ENCODE measurements around the gene PTPN1.

The PTPN1 gene

GRCh38 chr20:50540620-50541605 is 30.7 kb downstream of the PTPN1 start:
- Histone ChIP-seq H3K4me1 (ENCODE audit: insufficient read depth, low read length) (peaks cover 9% of the 10 kb centered on the region), H3K9me3 (ENCODE audit: control insufficient read depth, insufficient read depth, low read length) (no peaks in the 10 kb centered on the region), H3K9ac (ENCODE audit: low read depth, low read length) (no peak overlapping the region), H3K36me3 (ENCODE audit: insufficient read depth, low read length) (no peaks in the 10 kb centered on the region)

DNA sequence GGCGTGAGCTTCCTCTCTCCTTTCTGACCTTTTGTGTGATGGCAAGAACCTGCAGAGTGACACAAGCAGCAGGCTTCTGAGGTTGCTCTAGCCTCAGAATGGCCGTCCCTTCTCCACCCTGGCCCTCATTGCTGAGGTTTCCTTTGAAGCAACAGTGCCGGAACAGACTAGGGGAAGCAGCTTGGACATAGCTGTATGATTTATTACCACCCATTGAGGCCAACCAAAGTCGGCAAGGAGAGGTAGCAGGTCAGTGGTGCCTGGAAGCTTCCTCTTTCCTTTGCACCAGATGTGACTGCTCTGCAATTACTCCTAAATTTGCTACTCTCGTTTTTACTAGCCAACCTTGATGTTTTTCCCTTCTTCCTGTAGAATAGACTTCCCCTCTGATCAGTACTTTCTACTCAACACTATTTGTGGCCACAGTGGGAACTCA is 31.4 kb downstream of the PTPN1 start:
- Histone ChIP-seq H3K9ac (ENCODE audit: low read depth, low read length) (no peak overlapping the region), H3K4me1 (ENCODE audit: insufficient read depth, low read length) (peaks cover 9% of the 10 kb centered on the region), H3K36me3 (ENCODE audit: insufficient read depth, low read length) (no peaks in the 10 kb centered on the region), H3K9me3 (ENCODE audit: control insufficient read depth, insufficient read depth, low read length) (no peaks in the 10 kb centered on the region)

DNA sequence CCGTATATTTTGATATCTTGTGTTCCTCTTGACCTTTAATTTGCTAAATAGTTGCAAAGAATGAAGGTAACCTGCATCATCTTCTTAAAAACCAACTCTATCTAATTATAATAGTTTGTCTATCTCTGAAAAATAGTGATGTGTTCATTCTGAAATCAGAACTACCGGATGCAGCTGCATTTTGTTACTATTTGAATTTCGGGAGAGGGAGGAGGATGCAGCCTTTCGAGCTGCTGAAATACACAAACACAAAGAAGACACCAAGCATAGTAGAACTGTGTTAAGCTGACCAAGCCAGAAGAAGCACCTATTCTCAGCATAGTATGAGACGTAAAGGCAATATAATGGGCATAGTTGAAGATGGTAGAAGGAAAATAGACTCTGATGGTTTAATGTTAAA is 33.1 kb downstream of the PTPN1 start:
- Histone ChIP-seq H3K36me3 (ENCODE audit: insufficient read depth, low read length) (no peaks in the 10 kb centered on the region), H3K9me3 (ENCODE audit: control insufficient read depth, insufficient read depth, low read length) (no peaks in the 10 kb centered on the region), H3K4me1 (ENCODE audit: insufficient read depth, low read length) (peaks cover 9% of the 10 kb centered on the region), H3K9ac (ENCODE audit: low read depth, low read length) (no peak overlapping the region)

DNA sequence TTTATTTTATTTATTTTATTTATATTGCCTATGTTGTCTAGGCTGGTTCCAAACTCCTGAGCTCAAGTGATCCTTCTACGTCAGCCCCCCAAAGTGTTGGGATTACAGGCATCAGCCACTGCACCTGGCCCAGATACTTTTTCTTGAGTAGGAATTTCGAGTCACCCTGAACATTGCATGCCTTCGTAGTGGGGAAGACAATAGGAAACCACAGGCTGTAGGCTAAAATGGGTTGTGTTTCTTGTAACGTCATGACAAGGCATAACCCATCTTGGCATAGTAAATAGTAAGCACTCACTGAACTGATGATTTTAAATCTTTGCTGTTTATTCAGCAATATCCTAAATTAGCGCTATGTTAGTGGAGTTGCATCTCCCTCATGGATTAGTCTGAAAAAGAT is 34.9 kb downstream of the PTPN1 start:
- Histone ChIP-seq H3K9ac (ENCODE audit: low read depth, low read length) (no peak overlapping the region), H3K36me3 (ENCODE audit: insufficient read depth, low read length) (no peaks in the 10 kb centered on the region), H3K4me1 (ENCODE audit: insufficient read depth, low read length) (peaks cover 9% of the 10 kb centered on the region), H3K9me3 (ENCODE audit: control insufficient read depth, insufficient read depth, low read length) (no peaks in the 10 kb centered on the region)

DNA sequence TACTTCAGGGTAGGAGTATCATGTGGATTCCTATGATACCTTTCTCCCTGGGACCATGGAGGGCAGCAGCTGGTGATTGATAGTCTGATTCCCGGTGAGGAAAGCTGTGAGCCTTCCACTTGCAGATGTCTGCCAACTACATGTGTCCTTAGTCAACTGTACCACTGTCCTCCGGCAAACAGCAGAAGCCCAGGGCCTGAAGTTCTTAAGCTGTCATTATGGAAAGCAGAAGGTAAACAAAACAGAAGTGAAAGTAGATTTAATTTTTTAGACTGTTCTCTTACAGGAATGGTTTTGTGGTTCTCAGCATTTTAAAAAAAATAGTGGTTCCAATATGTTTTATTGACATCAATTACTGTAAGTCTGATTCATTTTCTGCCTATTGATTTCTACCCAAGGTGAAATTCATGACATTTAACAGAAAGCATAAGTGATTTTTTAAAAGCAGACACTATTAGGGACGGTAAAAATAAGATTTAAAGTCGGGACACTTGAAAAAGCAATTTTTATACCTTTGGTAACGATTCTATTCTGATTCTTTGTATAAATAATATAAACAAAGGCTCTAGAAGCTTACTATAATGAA is 36.6 kb downstream of the PTPN1 start:
- Histone ChIP-seq H3K4me1 (ENCODE audit: insufficient read depth, low read length) (no peaks in the 10 kb centered on the region), H3K9me3 (ENCODE audit: control insufficient read depth, insufficient read depth, low read length) (no peaks in the 10 kb centered on the region), H3K9ac (ENCODE audit: low read depth, low read length) (no peak overlapping the region), H3K36me3 (ENCODE audit: insufficient read depth, low read length) (no peaks in the 10 kb centered on the region)

DNA sequence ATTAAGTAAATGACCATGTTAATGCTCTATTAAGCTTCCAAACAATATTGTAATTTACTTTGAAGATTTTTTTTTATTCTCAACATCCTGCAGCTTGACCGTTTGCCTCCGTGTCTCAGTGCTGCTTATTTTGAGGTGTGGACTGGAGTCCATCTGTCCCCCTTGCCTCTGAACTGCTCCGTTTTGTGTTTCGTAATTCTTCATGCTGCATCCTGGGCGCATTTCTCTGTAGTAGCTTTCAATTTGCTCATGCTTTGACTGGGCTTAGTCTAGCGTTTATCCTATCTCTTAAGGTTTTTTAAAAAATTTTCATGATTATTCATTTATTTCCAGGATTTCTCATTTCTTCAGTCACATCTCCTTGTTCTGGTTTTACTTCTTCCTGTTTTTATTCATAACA is 37.8 kb downstream of the PTPN1 start:
- H3K9me3 ChIP-seq (ENCODE audit: control insufficient read depth, insufficient read depth, low read length): no peaks in the 10 kb centered on the region
- H3K4me1 ChIP-seq (ENCODE audit: insufficient read depth, low read length): no peaks in the 10 kb centered on the region
- no peak overlapping the region for H3K9ac ChIP-seq (ENCODE audit: low read depth, low read length)
- H3K36me3 ChIP-seq (ENCODE audit: insufficient read depth, low read length): no peaks in the 10 kb centered on the region

DNA sequence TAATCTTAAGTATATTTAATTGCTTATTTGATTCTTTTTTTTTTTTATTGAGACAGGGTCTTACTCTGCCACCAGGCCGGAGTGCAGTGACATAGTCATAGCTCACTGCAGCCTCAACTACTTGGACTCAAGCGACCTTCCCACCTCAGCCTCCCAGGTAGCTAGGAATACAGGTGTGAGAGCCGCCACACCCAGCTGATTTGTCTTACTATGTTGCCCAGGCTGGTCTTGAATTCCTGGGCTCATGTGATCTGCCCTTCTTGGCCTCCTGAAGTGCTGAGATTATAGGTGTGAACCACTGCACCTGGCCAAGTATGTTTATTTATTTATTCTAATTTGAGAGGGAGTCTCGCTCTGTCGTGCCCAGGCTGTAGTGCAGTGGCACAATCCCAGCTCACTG is 38.2 kb downstream of the PTPN1 start:
- Histone ChIP-seq H3K9ac (ENCODE audit: low read depth, low read length) (no peak overlapping the region), H3K9me3 (ENCODE audit: control insufficient read depth, insufficient read depth, low read length) (no peaks in the 10 kb centered on the region), H3K4me1 (ENCODE audit: insufficient read depth, low read length) (no peaks in the 10 kb centered on the region), H3K36me3 (ENCODE audit: insufficient read depth, low read length) (no peaks in the 10 kb centered on the region)

GRCh38 chr20:50550531-50550930 is 40.3 kb downstream of the PTPN1 start:
- Histone ChIP-seq H3K4me1 (ENCODE audit: insufficient read depth, low read length) (no peaks in the 10 kb centered on the region), H3K9me3 (ENCODE audit: control insufficient read depth, insufficient read depth, low read length) (no peaks in the 10 kb centered on the region), H3K36me3 (ENCODE audit: insufficient read depth, low read length) (no peaks in the 10 kb centered on the region), H3K9ac (ENCODE audit: low read depth, low read length) (no peak overlapping the region)

DNA sequence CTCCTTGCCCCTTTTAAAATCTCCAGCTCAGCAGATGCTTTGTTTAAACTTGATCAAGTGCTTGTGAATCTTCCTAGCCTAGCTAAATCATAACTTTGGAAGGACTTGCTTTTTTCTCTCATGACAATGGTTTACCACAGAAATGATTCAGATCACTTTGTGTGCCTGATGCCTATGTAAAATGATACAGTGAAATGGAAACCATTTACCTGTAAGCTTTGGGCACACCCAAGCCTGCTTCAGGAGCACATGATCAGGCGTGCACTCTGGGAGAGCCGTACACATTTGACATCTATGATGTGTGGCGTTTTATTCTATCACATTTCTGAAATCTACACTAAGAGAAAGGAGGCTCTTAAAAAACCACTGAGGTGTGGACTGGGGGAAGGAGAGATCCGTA is 41.1 kb downstream of the PTPN1 start:
- Histone ChIP-seq H3K9me3 (ENCODE audit: control insufficient read depth, insufficient read depth, low read length) (no peaks in the 10 kb centered on the region), H3K4me1 (ENCODE audit: insufficient read depth, low read length) (no peaks in the 10 kb centered on the region), H3K36me3 (ENCODE audit: insufficient read depth, low read length) (peaks cover 3% of the 10 kb centered on the region), H3K9ac (ENCODE audit: low read depth, low read length) (no peak overlapping the region)

DNA sequence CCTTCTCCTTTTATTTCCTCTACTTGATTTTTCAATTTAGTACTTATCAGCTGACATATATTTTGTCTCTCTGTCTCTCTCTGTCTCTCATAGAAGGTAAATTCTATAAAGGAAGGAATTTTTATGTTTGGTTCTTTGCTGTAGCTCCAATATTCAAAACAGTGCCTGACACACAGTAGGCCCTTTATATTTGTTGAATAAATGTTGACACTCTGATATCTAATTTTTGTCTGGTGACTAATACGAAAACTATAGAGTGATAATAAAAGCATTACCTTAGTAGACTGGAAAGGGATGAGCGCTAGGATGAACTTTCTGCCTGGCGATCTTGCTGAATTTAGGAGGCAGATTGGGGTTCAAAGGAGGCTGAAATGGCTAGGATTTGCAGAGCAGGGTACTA is 42.8 kb downstream of the PTPN1 start:
- H3K9ac ChIP-seq (ENCODE audit: low read depth, low read length): no peak overlapping the region
- H3K9me3 ChIP-seq (ENCODE audit: control insufficient read depth, insufficient read depth, low read length): no peaks in the 10 kb centered on the region
- H3K4me1 ChIP-seq (ENCODE audit: insufficient read depth, low read length): no peaks in the 10 kb centered on the region
- peaks cover 3% of the 10 kb centered on the region for H3K36me3 ChIP-seq (ENCODE audit: insufficient read depth, low read length)

GRCh38 chr20:50554694-50555579 is 44.8 kb downstream of the PTPN1 start:
- H3K9ac ChIP-seq (ENCODE audit: low read depth, low read length): no peak overlapping the region
- no peaks in the 10 kb centered on the region for H3K9me3 ChIP-seq (ENCODE audit: control insufficient read depth, insufficient read depth, low read length)
- no peaks in the 10 kb centered on the region for H3K4me1 ChIP-seq (ENCODE audit: insufficient read depth, low read length)
- peaks cover 3% of the 10 kb centered on the region for H3K36me3 ChIP-seq (ENCODE audit: insufficient read depth, low read length)

DNA sequence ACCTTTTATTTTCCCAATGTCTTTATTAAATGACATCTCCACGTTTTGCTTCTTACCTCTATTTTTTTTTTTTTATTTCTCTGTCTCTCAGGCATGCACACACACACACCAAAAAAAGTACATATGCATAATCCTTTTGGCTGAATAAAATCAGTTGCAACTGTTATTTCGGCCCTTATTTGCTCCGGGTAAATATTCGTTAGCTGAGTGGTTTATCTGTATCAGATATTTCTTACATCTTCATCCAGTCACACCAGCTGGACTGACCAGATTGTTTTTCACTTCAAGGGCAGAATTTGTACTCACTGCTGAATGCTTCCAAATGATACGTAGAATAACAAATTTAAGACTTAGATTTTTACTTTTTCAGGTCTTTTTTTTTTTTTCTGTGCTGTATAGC is 45.5 kb downstream of the PTPN1 start:
- Histone ChIP-seq H3K9ac (ENCODE audit: low read depth, low read length) (no peak overlapping the region), H3K4me1 (ENCODE audit: insufficient read depth, low read length) (0 out of 2 replicates have a peak, but pooled peaks cover 4% of the 10 kb centered on the region), H3K36me3 (ENCODE audit: insufficient read depth, low read length) (peaks cover 3% of the 10 kb centered on the region), H3K9me3 (ENCODE audit: control insufficient read depth, insufficient read depth, low read length) (no peaks in the 10 kb centered on the region)

- H3K36me3 ChIP-seq (ENCODE audit: insufficient read depth, low read length): peaks cover 9% of the 10 kb centered on the region
- no peak overlapping the region for H3K9ac ChIP-seq (ENCODE audit: low read depth, low read length)
- H3K4me1 ChIP-seq (ENCODE audit: insufficient read depth, low read length): peaks cover 20% of the 10 kb centered on the region; the same call in 1 of the 2 replicates
- no peaks in the 10 kb centered on the region for H3K9me3 ChIP-seq (ENCODE audit: control insufficient read depth, insufficient read depth, low read length)
Observed at GRCh38 chr20:50557549-50558134, 47.5 kb downstream of the PTPN1 start.

DNA sequence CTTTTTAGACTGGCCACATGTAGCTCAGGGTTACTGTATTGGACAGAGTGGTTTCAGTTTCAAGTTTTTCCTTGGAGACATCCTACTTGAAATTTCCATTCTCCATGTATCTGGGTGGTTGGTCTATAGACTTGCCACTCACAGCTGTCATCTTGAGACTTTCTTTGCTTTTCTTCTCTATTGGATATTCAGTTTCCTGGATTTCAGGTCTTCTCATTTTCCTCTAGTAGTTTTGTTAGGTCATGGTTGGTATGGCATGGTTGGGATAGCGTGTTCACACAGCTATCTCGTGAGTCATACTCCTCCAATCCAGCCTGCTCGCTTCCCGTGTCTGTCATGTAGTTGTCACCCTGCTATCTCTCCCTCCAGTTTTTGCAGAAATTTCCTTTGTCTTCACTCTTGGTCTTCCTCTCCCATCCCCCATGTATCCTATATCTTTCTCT is 48.3 kb downstream of the PTPN1 start:
- no peaks in the 10 kb centered on the region for H3K9me3 ChIP-seq (ENCODE audit: control insufficient read depth, insufficient read depth, low read length)
- peaks cover 20% of the 10 kb centered on the region; the same call in 1 of the 2 replicates for H3K4me1 ChIP-seq (ENCODE audit: insufficient read depth, low read length)
- peaks cover 9% of the 10 kb centered on the region for H3K36me3 ChIP-seq (ENCODE audit: insufficient read depth, low read length)
- H3K9ac ChIP-seq (ENCODE audit: low read depth, low read length): no peak overlapping the region

Data from ES-I3 (cell line).